ENCODE data around the gene LRMDA.
A peak's percentile ranks its signal among the peaks of the same experiment; 100 is the strongest.

Gene LRMDA

DNA sequence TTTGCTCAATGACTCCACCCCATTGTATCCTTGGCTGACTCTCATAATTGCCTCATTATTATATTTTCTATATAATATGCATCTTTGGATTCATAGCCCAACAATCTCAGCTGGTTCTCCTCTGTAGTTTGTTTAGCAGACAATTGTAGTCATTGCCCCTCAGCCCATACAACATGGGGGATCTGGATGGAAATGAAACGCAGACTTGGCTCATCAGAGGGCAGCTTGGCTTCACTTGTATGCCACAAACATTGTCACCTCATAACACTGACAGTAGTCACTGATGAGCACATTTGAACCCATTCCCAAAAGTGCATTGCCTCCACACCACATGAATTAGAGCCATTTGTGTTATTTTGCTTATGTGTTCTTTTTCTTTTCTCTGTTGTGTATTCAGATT lies 963.8 kb downstream of the LRMDA start:
- DNase-seq = no peak

DNA sequence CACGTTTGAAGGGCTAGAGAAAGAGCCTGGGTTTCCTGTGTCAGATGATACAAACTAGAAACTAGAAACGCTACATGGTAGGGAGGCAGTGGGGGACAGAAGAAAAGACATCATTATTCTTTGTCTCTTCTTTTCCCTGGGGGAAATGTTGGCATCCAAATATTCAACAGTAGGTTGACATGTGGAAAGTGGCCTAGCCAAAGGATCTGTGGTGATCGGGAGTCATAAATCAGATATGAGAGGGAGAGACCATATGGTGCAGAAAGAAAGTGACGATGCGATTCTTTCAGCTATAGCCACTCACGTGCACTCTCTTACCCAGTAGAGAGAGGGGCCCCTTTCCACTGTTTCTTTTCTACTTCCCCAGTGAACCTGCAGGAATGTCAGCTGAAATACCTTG lies 964.7 kb downstream of the LRMDA start:
- peak; percentile 67 for DNase-seq

DNA sequence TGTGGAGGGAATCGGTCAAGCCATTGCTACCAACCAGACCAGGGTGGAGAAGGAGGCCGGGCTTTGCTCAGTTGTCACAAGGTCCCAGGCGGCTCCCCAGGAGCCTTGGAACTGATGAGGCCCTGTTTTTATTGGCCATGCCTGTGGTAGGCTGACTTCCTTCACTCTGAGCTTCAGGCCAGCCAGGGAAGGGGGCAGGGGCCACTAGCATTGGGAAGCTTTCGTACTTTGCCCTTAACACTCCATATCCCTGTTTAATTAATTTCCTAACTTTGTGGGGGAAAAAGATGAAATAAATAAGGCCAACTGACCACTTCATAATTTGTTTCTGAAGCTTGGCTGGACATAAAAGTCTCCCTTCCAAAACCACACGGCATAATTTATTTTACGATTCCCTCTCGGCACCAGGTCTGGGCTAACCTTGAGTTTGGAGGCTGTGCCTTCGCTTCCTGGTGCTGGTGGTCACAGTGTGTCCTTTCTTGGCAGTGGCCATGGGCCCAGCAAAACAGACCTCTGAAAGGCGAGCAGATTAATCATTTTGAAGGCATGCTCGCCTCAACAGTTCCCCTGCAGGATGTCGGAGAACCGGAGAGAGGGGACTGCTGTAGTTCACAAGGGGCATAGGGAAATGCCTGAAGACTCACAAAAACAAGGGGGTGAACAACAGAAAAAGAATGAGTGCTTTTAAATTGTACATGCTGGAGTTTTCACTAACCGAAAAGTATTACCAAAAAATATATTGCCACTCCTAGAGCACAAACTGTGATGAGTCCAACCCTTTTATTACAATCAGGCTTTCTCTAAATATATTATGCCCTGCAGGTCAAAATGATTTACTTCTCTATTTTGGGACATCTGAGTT lies 966.0 kb downstream of the LRMDA start:
- DNase-seq = peak; percentile 5

DNA sequence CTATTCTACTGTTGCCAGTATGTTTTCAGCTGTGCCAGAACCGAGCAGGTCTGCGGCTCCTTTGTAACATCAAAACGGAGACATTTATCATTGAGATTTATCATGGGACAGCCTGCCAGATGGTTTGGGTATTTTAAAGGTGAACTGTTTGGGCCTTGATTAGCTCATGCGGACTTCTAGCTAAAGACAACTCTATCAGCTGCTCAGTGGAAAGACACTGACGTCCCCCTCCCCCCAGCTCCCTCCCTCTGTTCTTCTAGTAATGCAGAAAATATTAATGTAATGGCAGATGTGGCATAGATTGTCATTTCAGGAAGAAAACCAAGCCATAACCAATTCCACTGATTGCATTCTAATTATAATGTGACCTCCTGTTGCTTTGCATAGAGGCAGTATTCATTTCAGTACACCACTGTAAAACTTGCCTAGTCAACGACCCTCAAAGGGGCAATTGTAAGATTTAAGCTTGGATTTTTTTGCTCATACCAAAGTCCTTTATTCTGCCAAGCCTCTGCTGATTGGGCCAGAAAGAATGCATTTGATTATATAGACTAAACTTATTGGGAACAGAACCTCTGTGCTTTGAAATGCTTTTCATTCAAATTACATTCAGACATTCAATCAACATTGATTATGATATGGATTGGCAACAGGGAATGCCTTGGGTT lies 966.8 kb downstream of the LRMDA start:
- DNase-seq = peak; percentile 59

GRCh38 chr10:76399226-76399625 lies 967.8 kb downstream of the LRMDA start:
- no peak for DNase-seq

DNA sequence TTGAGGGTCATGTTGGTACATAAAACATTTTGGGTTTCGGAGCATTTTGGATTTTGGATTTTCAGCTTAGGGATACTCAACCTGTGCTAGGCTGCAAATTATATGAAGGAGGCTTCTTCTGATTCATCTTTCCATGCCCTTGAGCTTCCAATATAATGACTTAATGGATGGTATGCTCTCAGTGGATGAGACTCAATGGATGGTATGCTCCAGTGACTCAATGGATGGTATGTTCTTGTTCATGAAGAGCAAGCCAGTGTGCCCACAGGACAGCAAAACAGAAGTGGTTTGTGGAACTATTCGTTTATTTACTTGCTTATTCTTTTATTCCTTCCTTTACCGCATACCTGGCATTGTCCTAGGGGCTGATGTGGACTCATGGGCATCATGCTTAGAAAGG lies 969.6 kb downstream of the LRMDA start:
- no peak for DNase-seq

DNA sequence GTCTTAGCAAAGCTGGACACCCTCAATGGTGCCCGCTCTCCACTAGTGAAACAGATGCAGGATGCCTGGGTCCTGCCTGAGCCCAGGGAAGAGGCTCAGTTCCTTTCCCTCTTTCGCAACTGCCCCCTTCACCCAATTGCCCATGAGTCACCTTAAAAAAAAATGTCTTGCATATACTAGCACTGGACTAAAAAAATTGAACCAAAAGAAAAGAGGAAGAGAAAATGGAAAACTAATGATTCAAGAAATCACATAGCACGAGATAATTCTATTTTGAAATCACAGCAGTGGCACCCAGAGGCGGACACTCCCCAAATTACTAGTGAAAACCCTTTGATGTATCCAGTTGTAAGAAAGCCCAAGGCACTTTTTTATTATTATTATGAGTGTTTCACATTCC lies 972.5 kb downstream of the LRMDA start:
- DNase-seq = no peak

- DNase-seq = no peak
Measured at GRCh38 chr10:76404531-76404930, 973.1 kb downstream of the LRMDA start.

GRCh38 chr10:76405922-76406321 lies 974.5 kb downstream of the LRMDA start:
- no peak for DNase-seq

DNA sequence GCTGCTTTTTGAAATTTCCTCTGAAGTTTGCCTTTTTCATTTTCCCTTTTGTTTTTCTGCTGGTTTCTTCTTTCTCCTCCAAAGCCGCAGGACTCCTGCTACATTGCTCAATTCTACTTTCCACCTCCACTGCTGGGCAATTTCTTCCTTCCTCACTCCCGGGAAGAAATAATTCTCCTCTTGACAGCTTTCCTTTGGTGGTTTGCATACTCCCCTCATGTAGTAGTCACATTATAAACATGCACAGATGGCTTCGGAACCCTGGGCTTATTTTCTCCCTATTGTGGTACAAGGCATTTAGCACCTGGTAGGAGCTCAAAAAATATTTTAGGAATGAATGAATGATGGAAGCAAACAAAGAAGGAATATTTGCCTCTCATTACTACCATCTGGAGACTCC lies 977.2 kb downstream of the LRMDA start:
- DNase-seq = no peak

GRCh38 chr10:76411729-76412435 lies 980.5 kb downstream of the LRMDA start:
- DNase-seq = no peak

GRCh38 chr10:76415554-76415953 lies 984.1 kb downstream of the LRMDA start:
- peak; percentile 21 for DNase-seq

GRCh38 chr10:76416642-76417041 lies 985.2 kb downstream of the LRMDA start:
- DNase-seq = no peak

DNA sequence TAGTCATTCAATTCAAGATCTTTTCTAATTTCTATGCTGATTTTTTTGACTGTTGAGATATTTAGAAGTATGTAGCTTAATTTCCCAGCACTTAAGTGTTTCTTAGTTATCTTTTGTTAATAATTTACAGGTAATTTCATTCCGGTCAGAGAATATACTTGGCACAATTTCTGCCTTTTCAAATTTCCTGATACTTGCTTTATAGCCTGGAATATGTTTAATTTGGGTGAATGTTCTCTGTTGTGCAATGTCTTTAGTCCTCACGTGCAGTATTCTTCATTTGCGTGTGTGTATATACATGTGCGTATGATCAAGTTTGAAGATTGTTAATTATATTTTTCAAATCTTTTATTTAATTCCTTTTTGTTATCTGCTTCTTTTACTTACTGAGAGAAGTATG lies 989.3 kb downstream of the LRMDA start:
- DNase-seq = no peak

- DNase-seq = no peak
Measured at GRCh38 chr10:76422769-76423168, 991.3 kb downstream of the LRMDA start.

DNA sequence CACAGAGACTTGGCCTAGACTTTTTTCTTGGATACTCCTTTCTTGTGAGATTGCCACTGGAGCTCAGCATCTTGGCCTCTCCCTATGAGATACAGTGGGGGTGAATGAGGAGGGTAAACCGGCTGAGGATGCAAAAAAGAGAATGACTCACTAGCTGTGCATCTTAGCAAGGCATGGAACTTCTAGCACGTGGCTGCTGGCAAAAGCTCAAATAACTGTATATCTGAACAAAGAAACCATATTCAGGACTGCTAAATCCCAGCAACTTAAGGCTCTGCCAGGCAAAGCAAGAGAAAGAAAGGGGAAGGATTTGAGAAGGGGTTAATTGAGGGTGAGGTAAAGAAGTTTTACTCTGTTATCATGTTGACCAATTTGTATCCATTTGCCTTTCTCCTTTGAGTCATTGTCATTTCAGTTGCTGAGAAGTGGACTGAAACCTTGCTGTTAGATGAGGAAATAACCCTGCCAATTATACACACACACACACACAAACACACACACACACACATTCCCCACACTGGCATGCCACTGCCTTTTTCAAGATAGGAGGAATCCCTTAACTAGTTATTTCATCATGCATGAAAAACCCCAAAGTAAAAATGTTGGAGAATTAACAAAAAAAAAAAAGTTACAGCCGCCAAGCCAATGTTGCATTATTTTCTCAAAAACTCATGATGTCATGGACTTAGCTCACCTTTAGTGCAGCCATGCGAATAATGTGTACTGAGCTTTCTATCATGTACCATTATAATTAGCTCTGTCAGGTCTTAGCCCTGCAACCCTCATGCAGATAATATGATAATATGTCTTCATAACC lies 997.3 kb downstream of the LRMDA start:
- DNase-seq = no peak

DNA sequence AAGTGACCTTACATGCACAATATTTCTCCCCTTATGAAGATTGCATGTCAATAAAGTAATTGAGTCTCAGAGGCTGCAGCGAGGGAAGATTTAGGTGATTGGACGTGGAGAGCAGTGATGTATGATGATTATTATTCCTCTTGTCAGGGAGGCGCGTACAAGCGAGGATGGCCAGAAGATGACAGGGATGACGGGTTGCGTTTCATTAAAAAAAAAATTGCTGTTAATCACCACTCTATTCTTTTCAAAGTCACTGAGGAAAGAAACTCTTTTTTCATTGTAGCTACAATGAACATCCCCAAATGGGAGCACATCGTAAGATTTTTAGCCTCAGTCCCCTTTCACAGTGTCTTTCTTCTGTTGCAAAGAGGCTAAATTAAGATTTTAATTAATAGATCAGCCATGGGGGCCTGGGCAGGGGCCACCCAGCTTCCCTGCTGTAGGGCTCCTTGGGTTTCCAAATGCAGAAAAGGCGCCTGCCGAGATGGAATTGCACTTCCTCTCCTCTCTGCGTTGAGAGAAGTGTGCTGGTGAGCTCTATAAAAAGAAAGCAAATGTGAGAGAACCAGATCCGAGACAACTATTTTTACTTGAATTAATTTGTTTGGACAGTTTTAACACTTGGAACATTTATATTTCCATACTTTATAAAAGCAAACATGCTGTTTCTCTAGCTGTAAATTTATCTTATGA lies 998.1 kb downstream of the LRMDA start:
- DNase-seq = no peak

GRCh38 chr10:76430061-76430645 lies 998.7 kb downstream of the LRMDA start:
- no peak for DNase-seq

DNA sequence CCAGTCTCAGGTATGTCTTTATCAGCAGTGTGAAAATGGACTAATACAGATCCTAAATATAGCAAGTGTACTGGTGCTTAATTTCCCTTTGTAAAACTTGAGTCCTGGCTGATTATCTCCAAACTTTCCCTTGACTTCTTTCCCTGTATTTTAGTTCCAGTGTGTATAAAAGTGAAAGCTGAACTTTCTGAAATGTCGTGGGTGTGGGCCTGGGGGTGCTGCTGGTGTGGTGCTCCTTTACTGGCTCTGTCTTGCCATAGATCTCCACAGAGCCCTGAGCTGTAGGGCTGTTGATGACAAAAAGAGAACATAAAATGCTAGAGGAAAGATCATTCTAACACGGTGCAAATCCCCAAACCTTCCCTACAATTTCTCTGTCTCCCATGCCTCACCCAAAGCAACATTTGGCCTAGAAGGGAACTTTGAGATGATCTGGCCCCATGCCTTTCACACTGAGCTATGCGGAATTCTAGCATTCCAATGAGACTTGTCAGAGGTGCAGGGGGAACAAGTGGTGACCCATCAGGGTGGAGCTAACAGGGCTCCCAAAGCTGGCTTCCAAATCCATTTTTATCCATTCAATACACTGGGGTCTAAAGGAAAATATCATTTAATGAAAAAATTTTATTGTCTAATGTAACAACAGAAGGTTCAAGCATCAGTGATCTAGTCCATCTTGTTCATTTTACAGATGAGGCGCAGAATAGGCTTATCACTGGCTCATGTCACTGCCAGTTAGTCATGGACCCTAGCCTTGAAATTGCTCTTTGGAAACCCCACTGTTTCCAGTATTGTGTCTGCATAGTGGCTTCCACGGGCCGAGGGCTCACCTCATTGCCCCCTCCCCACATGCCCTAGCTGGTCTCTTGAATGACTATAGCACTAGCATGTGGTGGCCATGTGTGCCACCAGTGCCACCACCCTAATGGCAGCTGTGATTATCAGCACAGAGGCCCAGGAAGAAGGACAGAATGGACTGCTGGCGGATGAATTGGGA lies 1000.9 kb downstream of the LRMDA start:
- no peak for DNase-seq

DNA sequence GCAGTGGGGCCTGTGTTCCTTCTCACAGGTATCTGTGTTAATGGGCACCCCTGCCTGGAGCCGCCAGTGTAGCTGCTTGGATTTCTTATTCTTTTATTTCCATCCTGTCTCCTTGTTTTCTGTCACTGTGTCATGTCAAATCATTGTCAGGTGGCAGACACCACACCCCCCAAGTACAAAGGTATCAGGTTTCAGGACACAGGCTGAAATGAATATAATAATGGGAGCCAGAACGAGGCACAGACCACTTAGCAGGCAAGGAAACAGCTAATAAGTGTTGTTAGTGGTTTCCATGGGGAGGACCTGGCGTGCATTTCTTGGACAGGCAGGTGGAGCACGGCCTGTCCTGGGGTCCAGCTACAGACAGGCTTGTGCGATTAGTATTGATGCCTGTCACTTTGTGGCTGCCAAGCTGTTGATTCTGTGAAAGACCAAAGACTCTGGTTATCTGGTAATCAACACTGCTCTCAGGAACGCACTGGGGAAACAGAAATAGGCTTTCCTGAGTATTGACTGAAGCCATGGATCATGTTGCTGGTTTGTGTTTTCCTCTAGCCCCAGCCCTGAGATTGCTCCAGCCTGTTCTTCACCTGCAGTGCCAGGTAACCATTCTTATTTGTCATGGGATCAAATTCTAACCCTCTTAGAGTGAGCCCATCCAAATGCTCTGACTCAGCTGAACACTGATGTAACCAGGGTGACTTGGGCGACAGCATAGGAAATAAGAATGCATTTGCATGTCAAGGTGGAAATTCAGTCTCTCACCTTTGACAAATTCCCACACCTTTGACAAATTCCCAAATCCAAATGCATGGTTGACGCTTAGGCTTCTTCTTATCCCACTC lies 1002.0 kb downstream of the LRMDA start:
- peak; percentile 4 for DNase-seq

Measured in NCI-H82 (cell line).